B cell (primary cell): ENCODE data around the gene ZNF311. TPM values are rescaled to one million over a fixed set of nuclear protein-coding genes. Genes with fewer than 3 reads are reported as not detected.

ENCODE experiments used
- ATAC-seq: fragments of 200-7000 bp; cut with Tn5 transposase; one replicate; pipeline ENCODE4 v1.10.0; 2021; ENCODE audit warnings: low read depth, mild to moderate bottlenecking, moderate number of reproducible peaks, moderate library complexity
- CTCF ChIA-PET: fragments of 350-600 bp; sonication (Branson Sonifier 250); formaldehyde crosslinking; loops from one replicate; lab custom pipeline; 2021; ENCODE audit warnings: antibody characterized with exemption, inconsistent platforms; lab: Charles Lee
- POLR2A ChIA-PET: fragments of 350-600 bp; sonication (Branson Sonifier 250); formaldehyde crosslinking; loops from one replicate; lab custom pipeline; 2021; ENCODE audit warnings: antibody characterized with exemption; lab: Charles Lee
- DNase-seq: peaks from one replicate; pipeline ENCODE4 v3.0.0; 2013
- H2AFZ ChIP-seq: 2 replicates; pipeline ENCODE4 v1.6.1; 2012; ENCODE audit warnings: mild to moderate bottlenecking, low read depth, low read length; ENCODE audit not compliant: insufficient read depth, poor library complexity, severe bottlenecking
- H3K27ac ChIP-seq, 2 donors: 1 replicate in 1 of 2; 2 replicates in 1 of 2; pipeline ENCODE4 v1.5.1; 2012 to 2013; ENCODE audit warnings: low read length in 2 of 2, mild to moderate bottlenecking in 2 of 2, moderate library complexity in 1 of 2
- H3K27me3 ChIP-seq, 4 experiments: fragments of 200-600 bp in 1 of 4; sonication (generic) in 1 of 4; replicated peaks in 1 of 4; 1 replicate in 2 of 4; 2 replicates in 2 of 4; pipeline versions ENCODE4 v1.6.1 to v1.7.0; 2013 to 2016; ENCODE audit warnings: low read length in 3 of 4, mild to moderate bottlenecking in 2 of 4, mixed read lengths in 1 of 4, moderate library complexity in 1 of 4; ENCODE audit not compliant: insufficient read depth in 4 of 4, control insufficient read depth in 3 of 4; ENCODE audit errors: control extremely low read depth in 1 of 4
- H3K36me3 ChIP-seq, 2 experiments: replicated peaks in 1 of 2; 1 replicate in 1 of 2; 2 replicates in 1 of 2; pipeline versions ENCODE4 v1.6.1 to v1.7.1; 2013; ENCODE audit warnings: low read length in 1 of 2; ENCODE audit not compliant: insufficient read depth in 2 of 2, control insufficient read depth in 1 of 2; ENCODE audit errors: control extremely low read depth in 1 of 2, extremely low read depth in 1 of 2
- H3K4me1 ChIP-seq, 2 donors: fragments of 200-600 bp in 1 of 2; sonication (generic) in 1 of 2; 1 replicate in 1 of 2; 2 replicates in 1 of 2; pipeline versions ENCODE4 v1.5.1 to v1.6.1; 2013 to 2017; ENCODE audit warnings: low read length in 2 of 2; ENCODE audit not compliant: control insufficient read depth in 2 of 2, insufficient read depth in 2 of 2
- H3K4me2 ChIP-seq: replicated peaks from 2 replicates; pipeline ENCODE3; 2012; ENCODE audit warnings: mild to moderate bottlenecking, low read depth, low read length; ENCODE audit not compliant: poor library complexity, severe bottlenecking
- H3K4me3 ChIP-seq, 5 experiments: fragments of 200-600 bp in 1 of 5; sonication (generic) in 1 of 5; 1 replicate in 3 of 5; 2 replicates in 2 of 5; pipeline versions ENCODE4 v1.5.1 to v1.7.0; 2011 to 2016; ENCODE audit warnings: low read length in 4 of 5, mild to moderate bottlenecking in 4 of 5, low read depth in 2 of 5, control low read depth in 1 of 5, moderate library complexity in 1 of 5; ENCODE audit not compliant: insufficient read depth in 1 of 5; ENCODE audit errors: control extremely low read depth in 1 of 5, extremely low read depth in 1 of 5
- H3K79me2 ChIP-seq: fragments of 200-600 bp; sonication (generic); one replicate; pipeline ENCODE4 v1.6.0; 2016; ENCODE audit warnings: low read length; ENCODE audit not compliant: control insufficient read depth, insufficient read depth
- H3K9ac ChIP-seq: fragments of 200-600 bp; sonication (generic); 2 replicates; pipeline ENCODE4 v1.6.1; 2017; ENCODE audit warnings: mild to moderate bottlenecking, low read length, moderate library complexity
- H3K9me3 ChIP-seq, 3 donors: one replicate each; pipeline versions ENCODE4 v1.6.1 to v1.7.1; 2013; ENCODE audit warnings: low read length in 2 of 3; ENCODE audit not compliant: control insufficient read depth in 2 of 3, insufficient read depth in 1 of 3; ENCODE audit errors: control extremely low read depth in 1 of 3
- H4K20me1 ChIP-seq: 2 replicates; pipeline ENCODE4 v1.6.0; 2012; ENCODE audit warnings: mild to moderate bottlenecking, low read length; ENCODE audit not compliant: insufficient read depth, control insufficient read depth, poor library complexity, severe bottlenecking
- H3K27ac Mint-ChIP-seq: one replicate; pipeline ENCODE4 v1.8.0; 2021; ENCODE audit warnings: mixed read lengths
- H3K27me3 Mint-ChIP-seq: one replicate; pipeline ENCODE4 v1.8.0; 2021; ENCODE audit warnings: mixed read lengths
- H3K4me1 Mint-ChIP-seq: one replicate; pipeline ENCODE4 v1.8.0; 2021; ENCODE audit warnings: mixed read lengths
- H3K4me3 Mint-ChIP-seq: one replicate; pipeline ENCODE4 v1.8.0; 2021; ENCODE audit warnings: mixed read lengths
- H3K9me3 Mint-ChIP-seq: one replicate; pipeline ENCODE4 v1.8.0; 2022; ENCODE audit warnings: mixed read lengths; ENCODE audit not compliant: insufficient read depth
- CTCF ChIP-seq: fragments of 200-600 bp; IDR thresholded peaks from one replicate; pipeline ENCODE4 v1.8.0; 2022; ENCODE audit warnings: antibody characterized with exemption, mild to moderate bottlenecking
- EZH2 ChIP-seq: IDR thresholded peaks from 2 replicates; pipeline ENCODE4 v1.6.1; 2012; ENCODE audit warnings: borderline replicate concordance, low read depth, mild to moderate bottlenecking, moderate library complexity, low read length; ENCODE audit not compliant: insufficient read depth, poor library complexity, severe bottlenecking
- WGBS: methylation state at CpG from one replicate; pipeline ENCODE4 v1.1.5; 2013; ENCODE audit warnings: missing lambda C conversion rate; ENCODE audit not compliant: insufficient coverage; 5-methylcytosine and 5-hydroxymethylcytosine counted together
- intact Hi-C: fragments of 100-400 bp; cut with micrococcal nuclease; formaldehyde crosslinking; loops from one replicate; pipeline ENCODE4 v1.10.0; 2022
- polyA plus RNA-seq: library from polyadenylated mRNA; depleted of rRNA; stranded (reverse); fragments of >200 nt; gene quantifications from 2 replicates; pipeline ENCODE4 v1.2.3, GENCODE V29; 2012
- total RNA-seq, 2 donors: library from RNA; stranded (reverse); fragments of 120-200 nt in 1 of 2; gene quantifications; 1 replicate in 1 of 2; 2 replicates in 1 of 2; pipeline versions ENCODE4 v1.2.3 to v1.2.4, GENCODE V29; 2013 to 2022

The ZNF311 gene
- total and polyA plus RNA-seq, 2 donors (not counting 1 experiment from before 2014, with no cell fraction given), result 0.17 TPM; not detected in 1

DNA sequence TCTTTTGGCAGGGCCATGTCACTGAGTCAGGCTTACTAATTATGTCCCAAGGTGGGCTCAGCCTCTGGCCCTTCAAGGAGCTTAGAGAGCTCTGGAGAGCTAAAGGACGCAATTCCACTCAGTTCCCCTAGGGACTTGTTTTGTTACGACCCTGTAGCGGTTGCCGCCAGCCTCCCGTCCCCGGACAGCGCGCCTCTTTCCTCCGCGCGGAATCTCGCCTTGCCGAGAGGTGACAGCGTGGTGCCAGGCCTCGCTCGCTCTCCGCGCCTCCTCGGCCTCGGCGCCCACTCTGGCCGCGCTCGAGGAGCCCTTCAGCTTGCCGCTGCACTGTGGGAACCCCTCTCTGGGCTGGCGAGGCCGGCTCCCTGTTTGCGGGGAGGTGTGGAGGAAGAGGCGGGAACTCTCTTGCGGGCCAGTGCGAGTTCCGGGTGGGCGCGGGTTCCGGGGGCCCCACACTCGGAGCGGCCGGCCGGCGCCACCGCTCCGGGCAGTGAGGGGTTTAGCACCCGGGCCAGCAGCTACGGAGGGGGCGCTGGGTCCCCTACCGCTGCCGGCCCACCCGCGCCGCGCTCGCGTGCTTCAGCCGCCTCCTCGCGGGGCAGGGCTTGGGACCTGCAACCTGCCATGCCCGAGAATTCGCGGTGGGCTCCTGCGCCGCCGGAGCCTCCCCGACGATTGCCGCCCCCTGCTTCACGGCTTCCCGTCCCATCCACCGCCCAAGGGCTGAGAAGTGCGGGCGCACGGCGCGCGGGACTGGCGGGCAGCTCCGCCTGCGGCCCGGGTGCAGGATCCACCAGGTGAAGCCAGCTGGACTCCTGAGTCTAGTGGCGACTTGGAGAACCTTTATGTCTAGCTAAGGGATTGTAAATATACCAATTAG, 9.9 kb upstream of the ZNF311 start:
- Mint-ChIP-seq H3K9me3 (no peaks in the 10 kb centered on the region), H3K4me3 (no peak overlapping the region), H3K27me3 (peaks cover 57% of the 10 kb centered on the region), H3K27ac (no peak overlapping the region), H3K4me1 (peaks cover 24% of the 10 kb centered on the region)
- H3K4me3 ChIP-seq, result no peak overlapping the region
- H3K27ac ChIP-seq, result no peak overlapping the region
- peaks cover 0 to 53% (median 38%) of the 10 kb centered on the region in 4 experiments for H3K27me3 ChIP-seq
- no peak overlapping the region for H2AFZ ChIP-seq
- no peaks in the 10 kb centered on the region for H4K20me1 ChIP-seq
- H3K36me3 ChIP-seq, result no peaks in the 10 kb centered on the region
- H3K9ac ChIP-seq, result no peak overlapping the region
- no peak for TF ChIP-seq CTCF
- no peak for TF ChIP-seq EZH2
- WGBS, result 59% methylated on average over 76 of the region's 79 CpGs
- H3K9me3 ChIP-seq, result peaks cover 0 to 21% (median 3%) of the 10 kb centered on the region in 3 donors
- intact Hi-C loops, result loop anchor here (5.0 kb wide), 1 partner anchor 93 kb away; the partner anchor contains the start of gene TRIM27
- ATAC-seq (no peak), DNase-seq (peak; percentile 14)
- no peak overlapping the region for H3K4me2 ChIP-seq
- ChIA-PET CTCF (interaction anchor here (0.8 to 12.2 kb wide), 12 partner anchors 13 to 331 kb away, joined by 3 to 202 read pairs (median 4); no protein-coding TSS in a partner anchor), POLR2A (interaction anchor here (1.1 kb wide), 1 partner anchor 119 kb away, joined by 7 read pairs; no protein-coding TSS in a partner anchor)
- no peaks in the 10 kb centered on the region for H3K79me2 ChIP-seq
- H3K4me1 ChIP-seq, result peaks cover 15 to 23% of the 10 kb centered on the region in 2 donors
